Panc1 (cell line): ENCODE measurements around the gene PLCB1.
"Not testable (repeated sequence)": the region's sequence is repeated elsewhere in the genome, so short reads cannot be mapped to it uniquely, and the experiment has no call there.

Experiments
- POLR2AphosphoS5 ChIP-seq: IDR thresholded peaks from 2 replicates; pipeline ENCODE4 v1.6.1; 2012; ENCODE audit warnings: mild to moderate bottlenecking, low read depth, low read length, moderate library complexity
- TF ChIP-seq, protein P1 (sequence below): fragments of 450-650 bp; IDR thresholded peaks from 2 replicates; pipeline ENCODE4 v1.5.1; 2017; ENCODE audit warnings: mild to moderate bottlenecking

DNA sequence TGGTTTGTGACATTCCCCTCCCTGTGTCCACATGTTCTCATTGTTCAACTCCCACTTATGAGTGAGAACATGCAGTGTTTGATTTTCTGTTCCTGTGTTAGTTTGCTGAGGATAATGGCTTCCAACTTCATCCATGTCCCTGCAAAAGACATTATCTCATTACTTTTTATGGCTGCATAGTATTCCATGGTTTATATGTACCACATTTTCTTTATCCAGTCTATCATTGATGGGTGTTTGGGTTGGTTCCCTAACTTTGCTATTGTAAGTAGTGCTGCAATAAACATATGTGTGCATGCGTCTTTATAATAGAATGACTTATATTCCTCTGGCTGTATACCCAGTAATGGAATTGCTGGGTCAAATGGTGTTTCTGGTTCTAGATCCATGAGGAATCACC, 247.1 kb downstream of the PLCB1 start:
- TF ChIP-seq, protein P1, sequence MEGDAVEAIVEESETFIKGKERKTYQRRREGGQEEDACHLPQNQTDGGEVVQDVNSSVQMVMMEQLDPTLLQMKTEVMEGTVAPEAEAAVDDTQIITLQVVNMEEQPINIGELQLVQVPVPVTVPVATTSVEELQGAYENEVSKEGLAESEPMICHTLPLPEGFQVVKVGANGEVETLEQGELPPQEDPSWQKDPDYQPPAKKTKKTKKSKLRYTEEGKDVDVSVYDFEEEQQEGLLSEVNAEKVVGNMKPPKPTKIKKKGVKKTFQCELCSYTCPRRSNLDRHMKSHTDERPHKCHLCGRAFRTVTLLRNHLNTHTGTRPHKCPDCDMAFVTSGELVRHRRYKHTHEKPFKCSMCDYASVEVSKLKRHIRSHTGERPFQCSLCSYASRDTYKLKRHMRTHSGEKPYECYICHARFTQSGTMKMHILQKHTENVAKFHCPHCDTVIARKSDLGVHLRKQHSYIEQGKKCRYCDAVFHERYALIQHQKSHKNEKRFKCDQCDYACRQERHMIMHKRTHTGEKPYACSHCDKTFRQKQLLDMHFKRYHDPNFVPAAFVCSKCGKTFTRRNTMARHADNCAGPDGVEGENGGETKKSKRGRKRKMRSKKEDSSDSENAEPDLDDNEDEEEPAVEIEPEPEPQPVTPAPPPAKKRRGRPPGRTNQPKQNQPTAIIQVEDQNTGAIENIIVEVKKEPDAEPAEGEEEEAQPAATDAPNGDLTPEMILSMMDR = not testable (repeated sequence)
- TF ChIP-seq POLR2AphosphoS5 = not testable (repeated sequence)
